Measurements from ENCODE around the gene R3HCC1L. TPM values are rescaled to one million over a fixed set of nuclear protein-coding genes. Genes with fewer than 3 reads are reported as not detected.

Gene R3HCC1L
- total RNA-seq, 4 donors from 2014 or later, result 16.4 to 22.3 (median 18.8) TPM

GRCh38 chr10:98244141-98244540 is 109.7 kb downstream of the R3HCC1L start:
- DNase-seq, result no peak
- Histone ChIP-seq H3K27ac (no peak overlapping the region), H3K36me3 (peaks cover 0 to 83% (median 0%) of the 10 kb centered on the region in 3 donors), H3K27me3 (no peaks in the 10 kb centered on the region), H3K4me3 (no peak overlapping the region), H3K4me1 (no peaks in the 10 kb centered on the region), H3K9me3 (no peaks in the 10 kb centered on the region)
- TF ChIP-seq POLR2A (IDR thresholded peaks at IDR 0.05), result no peak
- TF ChIP-seq CTCF (IDR thresholded peaks at IDR 0.05), result no peak

- H3K9me3 ChIP-seq, result no peaks in the 10 kb centered on the region
- no peaks in the 10 kb centered on the region for H3K27me3 ChIP-seq
- no peaks in the 10 kb centered on the region for H3K4me1 ChIP-seq
- H3K27ac ChIP-seq, result no peak overlapping the region
- H3K4me3 ChIP-seq, result no peak overlapping the region
- TF ChIP-seq CTCF (IDR thresholded peaks at IDR 0.05), result no peak
- no peak for TF ChIP-seq POLR2A (IDR thresholded peaks at IDR 0.05)
- no peak for DNase-seq
- peaks cover 0 to 83% (median 0%) of the 10 kb centered on the region in 3 donors for H3K36me3 ChIP-seq
These were observed 110.1 kb downstream of the R3HCC1L start for GRCh38 chr10:98244586-98244985.

- TF ChIP-seq POLR2A (IDR thresholded peaks at IDR 0.05) (no peak), CTCF (IDR thresholded peaks at IDR 0.05) (no peak)
- Histone ChIP-seq H3K9me3 (no peaks in the 10 kb centered on the region), H3K4me3 (no peak overlapping the region), H3K27me3 (no peaks in the 10 kb centered on the region), H3K27ac (no peak overlapping the region), H3K36me3 (peaks cover 0 to 69% (median 0%) of the 10 kb centered on the region in 3 donors), H3K4me1 (no peaks in the 10 kb centered on the region)
- DNase-seq, result no peak
These were observed 112.7 kb downstream of the R3HCC1L start for GRCh38 chr10:98246911-98247805.

- no peaks in the 10 kb centered on the region for H3K9me3 ChIP-seq
- H3K27me3 ChIP-seq, result no peaks in the 10 kb centered on the region
- no peaks in the 10 kb centered on the region for H3K4me1 ChIP-seq
- no peak for TF ChIP-seq CTCF (IDR thresholded peaks at IDR 0.05)
- no peak for TF ChIP-seq POLR2A (IDR thresholded peaks at IDR 0.05)
- no peak overlapping the region for H3K4me3 ChIP-seq
- no peak for DNase-seq
- H3K27ac ChIP-seq, result no peak overlapping the region
- peaks cover 0 to 67% (median 0%) of the 10 kb centered on the region in 3 donors for H3K36me3 ChIP-seq
These were observed 113.6 kb downstream of the R3HCC1L start for GRCh38 chr10:98248018-98248417.

- H3K4me1 ChIP-seq, result no peaks in the 10 kb centered on the region
- TF ChIP-seq POLR2A (IDR thresholded peaks at IDR 0.05) (no peak), CTCF (IDR thresholded peaks at IDR 0.05) (no peak)
- no peaks in the 10 kb centered on the region for H3K27me3 ChIP-seq
- no peak for DNase-seq
- H3K4me3 ChIP-seq, result no peak overlapping the region
- no peaks in the 10 kb centered on the region for H3K9me3 ChIP-seq
- no peak overlapping the region for H3K27ac ChIP-seq
- H3K36me3 ChIP-seq, result peaks cover 0 to 62% (median 0%) of the 10 kb centered on the region in 3 donors
These were observed 114.7 kb downstream of the R3HCC1L start for GRCh38 chr10:98249134-98249533.

Data from Peyer's patch (tissue), 4 donors.